Fibroblast of lung (primary cell): ENCODE results near the gene APBA2. TPM values are rescaled to one million over a fixed set of nuclear protein-coding genes. Genes with fewer than 3 reads are reported as not detected.
A peak's percentile ranks its signal among the peaks of the same experiment; 100 is the strongest.

Experiments used
- DNase-seq, 2 donors: peaks; one replicate each; pipeline versions ENCODE4 v3.0.0 to v3.0.0-alpha.2; 2010; ENCODE audit warnings: low read depth in 2 of 2
- H2AFZ ChIP-seq: 2 replicates; pipeline ENCODE4 v1.5.1; 2012; ENCODE audit warnings: low read length, control low read depth, inconsistent platforms
- H3K27ac ChIP-seq: 2 replicates; pipeline ENCODE4 v1.5.1; 2011; ENCODE audit warnings: low read length, control low read depth; ENCODE audit not compliant: insufficient read depth
- H3K27me3 ChIP-seq: 2 replicates; pipeline ENCODE4 v1.5.1; 2011; ENCODE audit warnings: mild to moderate bottlenecking, low read length; ENCODE audit not compliant: control insufficient read depth, insufficient read depth
- H3K36me3 ChIP-seq: 2 replicates; pipeline ENCODE4 v1.5.1; 2011; ENCODE audit warnings: low read length; ENCODE audit not compliant: control insufficient read depth, insufficient read depth
- H3K4me1 ChIP-seq: 2 replicates; pipeline ENCODE4 v1.5.1; 2011; ENCODE audit warnings: low read length; ENCODE audit not compliant: control insufficient read depth, insufficient read depth; ENCODE audit errors: extremely low read depth
- H3K4me2 ChIP-seq: 2 replicates; pipeline ENCODE4 v1.5.1; 2011; ENCODE audit warnings: low read length, control low read depth; ENCODE audit not compliant: insufficient read depth; ENCODE audit errors: extremely low read depth
- H3K4me3 ChIP-seq, 4 experiments: fragments of 200-600 bp in 1 of 4; sonication (generic) in 1 of 4; replicated peaks in 1 of 4; 2 replicates each; pipeline ENCODE4 v1.5.1; 2011 to 2016; ENCODE audit warnings: low read length in 4 of 4, low read depth in 3 of 4, mild to moderate bottlenecking in 3 of 4, control low read depth in 2 of 4, inconsistent platforms in 1 of 4, mixed read lengths in 1 of 4; ENCODE audit not compliant: insufficient read depth in 1 of 4; ENCODE audit errors: control extremely low read depth in 1 of 4
- H3K79me2 ChIP-seq: 2 replicates; pipeline ENCODE4 v1.5.1; 2012; ENCODE audit warnings: mild to moderate bottlenecking, low read length, inconsistent platforms; ENCODE audit not compliant: control insufficient read depth, insufficient read depth
- H3K9ac ChIP-seq: 2 replicates; pipeline ENCODE4 v1.5.1; 2011; ENCODE audit warnings: mild to moderate bottlenecking, low read length, control low read depth; ENCODE audit not compliant: insufficient read depth
- H3K9me3 ChIP-seq: 2 replicates; pipeline ENCODE4 v1.5.1; 2012; ENCODE audit warnings: low read depth, low read length; ENCODE audit not compliant: control insufficient read depth, insufficient read depth
- H4K20me1 ChIP-seq: 2 replicates; pipeline ENCODE4 v1.5.1; 2011; ENCODE audit warnings: low read length; ENCODE audit not compliant: control insufficient read depth, insufficient read depth; ENCODE audit errors: extremely low read depth
- EZH2 ChIP-seq: IDR thresholded peaks from 2 replicates; pipeline ENCODE4 v1.5.1; 2012; ENCODE audit warnings: low read length, control low read depth, mild to moderate bottlenecking; ENCODE audit errors: missing control alignments
- polyA plus RNA-seq, 2 donors: library from polyadenylated mRNA; depleted of rRNA in 1 of 2; stranded (reverse) in 1 of 2; unstranded in 1 of 2; fragments of >200 nt; gene quantifications; 2 replicates each; pipeline ENCODE4 v1.2.1, GENCODE V29; 2011 to 2012; ENCODE audit warnings: missing spikeins in 1 of 2
- total RNA-seq: library from RNA; depleted of rRNA; stranded (reverse); fragments of >200 nt; gene quantifications from 2 replicates; pipeline ENCODE4 v1.2.1, GENCODE V29; 2014
- TF ChIP-seq, protein P1 (sequence below), 2 donors: IDR thresholded peaks in 1 of 2; conservative IDR thresholded peaks in 1 of 2; 1 replicate in 1 of 2; 2 replicates in 1 of 2; pipeline ENCODE4 v1.5.1; 2011 to 2012; ENCODE audit warnings: low read length in 2 of 2, control low read depth in 1 of 2, inconsistent platforms in 1 of 2, low read depth in 1 of 2, mild to moderate bottlenecking in 1 of 2

Gene APBA2
- total and polyA plus RNA-seq, 2 donors (not counting 1 experiment from before 2014, with no cell fraction given), result 9.5 to 20.3 TPM

DNA sequence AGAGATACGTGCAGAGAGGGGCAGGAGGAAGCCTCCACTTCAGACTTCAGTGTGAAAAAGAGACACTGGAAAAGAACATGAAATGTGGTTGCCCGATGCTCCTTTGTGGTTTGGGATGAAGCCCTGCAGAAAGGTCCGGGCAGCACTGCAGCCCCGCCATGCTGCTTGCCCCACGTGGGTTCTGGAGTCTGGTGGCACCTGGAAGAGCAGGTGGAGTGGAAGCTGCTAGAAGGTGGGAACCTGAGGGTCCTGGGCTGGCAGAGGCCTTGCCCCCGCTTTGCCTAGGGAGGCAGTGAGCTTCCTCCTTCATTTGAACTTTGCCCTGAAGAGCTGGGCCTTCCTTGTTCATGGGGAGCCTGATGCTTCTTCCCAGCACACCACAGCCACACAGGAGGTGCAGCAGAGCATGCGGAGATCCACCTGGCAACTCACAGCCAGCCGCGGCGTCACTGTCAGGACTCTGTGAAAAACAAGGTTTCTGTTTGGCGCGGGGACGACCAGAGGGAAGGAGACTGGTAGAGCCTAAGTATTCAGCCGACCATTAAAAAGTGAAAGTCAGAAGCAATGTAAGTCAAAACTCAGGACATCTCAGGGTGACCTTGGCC, 59.0 kb downstream of the APBA2 start:
- no peaks in the 10 kb centered on the region for H3K79me2 ChIP-seq
- H3K27ac ChIP-seq, result no peak overlapping the region
- no peak overlapping the region for H3K4me3 ChIP-seq
- H3K4me2 ChIP-seq, result no peak overlapping the region
- TF ChIP-seq EZH2, result no peak
- TF ChIP-seq, protein P1, sequence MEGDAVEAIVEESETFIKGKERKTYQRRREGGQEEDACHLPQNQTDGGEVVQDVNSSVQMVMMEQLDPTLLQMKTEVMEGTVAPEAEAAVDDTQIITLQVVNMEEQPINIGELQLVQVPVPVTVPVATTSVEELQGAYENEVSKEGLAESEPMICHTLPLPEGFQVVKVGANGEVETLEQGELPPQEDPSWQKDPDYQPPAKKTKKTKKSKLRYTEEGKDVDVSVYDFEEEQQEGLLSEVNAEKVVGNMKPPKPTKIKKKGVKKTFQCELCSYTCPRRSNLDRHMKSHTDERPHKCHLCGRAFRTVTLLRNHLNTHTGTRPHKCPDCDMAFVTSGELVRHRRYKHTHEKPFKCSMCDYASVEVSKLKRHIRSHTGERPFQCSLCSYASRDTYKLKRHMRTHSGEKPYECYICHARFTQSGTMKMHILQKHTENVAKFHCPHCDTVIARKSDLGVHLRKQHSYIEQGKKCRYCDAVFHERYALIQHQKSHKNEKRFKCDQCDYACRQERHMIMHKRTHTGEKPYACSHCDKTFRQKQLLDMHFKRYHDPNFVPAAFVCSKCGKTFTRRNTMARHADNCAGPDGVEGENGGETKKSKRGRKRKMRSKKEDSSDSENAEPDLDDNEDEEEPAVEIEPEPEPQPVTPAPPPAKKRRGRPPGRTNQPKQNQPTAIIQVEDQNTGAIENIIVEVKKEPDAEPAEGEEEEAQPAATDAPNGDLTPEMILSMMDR (conservative IDR thresholded peaks at IDR 0.05 in 1 of 2, IDR thresholded peaks at IDR 0.05 in 1 of 2; ENCODE audit: low read depth in 1 of 2, low read length in 2 of 2), result no peak
- H4K20me1 ChIP-seq, result no peaks in the 10 kb centered on the region
- no peak overlapping the region for H2AFZ ChIP-seq
- no peak overlapping the region for H3K9ac ChIP-seq
- H3K27me3 ChIP-seq, result no peaks in the 10 kb centered on the region
- no peaks in the 10 kb centered on the region for H3K9me3 ChIP-seq
- no peaks in the 10 kb centered on the region for H3K36me3 ChIP-seq
- DNase-seq, result no peak
- H3K4me1 ChIP-seq, result no peaks in the 10 kb centered on the region

DNA sequence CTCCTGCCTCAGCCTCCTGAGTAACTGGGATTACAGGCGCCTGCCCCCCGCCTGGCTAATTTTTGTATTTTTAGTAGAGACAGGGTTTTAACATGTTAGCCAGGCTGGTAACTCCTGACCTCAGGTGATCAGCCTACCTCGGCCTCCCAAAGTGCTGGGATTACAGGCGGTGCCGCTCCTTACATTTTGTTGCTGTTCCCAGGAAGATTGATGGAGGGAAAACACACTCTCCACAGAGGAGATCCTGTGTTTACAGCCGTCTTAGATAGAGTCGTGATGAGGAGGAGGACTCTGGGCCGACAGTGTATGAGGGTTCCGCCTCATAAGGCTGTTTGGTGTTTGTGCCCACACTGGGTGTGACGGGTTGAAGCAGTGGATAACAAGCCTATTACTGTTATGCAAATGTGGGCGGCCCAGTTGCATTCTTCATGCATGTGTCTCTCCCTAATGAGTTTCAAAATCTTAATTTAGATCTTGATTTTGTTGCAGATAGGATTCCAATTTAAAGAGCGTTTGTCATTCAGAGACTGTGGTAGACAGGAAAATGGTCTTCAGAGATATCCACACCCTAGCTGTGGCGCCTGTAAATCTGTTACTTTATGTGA, 60.0 kb downstream of the APBA2 start:
- Histone ChIP-seq H3K4me1 (no peaks in the 10 kb centered on the region), H3K27ac (no peak overlapping the region), H3K79me2 (no peaks in the 10 kb centered on the region), H3K9me3 (no peaks in the 10 kb centered on the region), H3K9ac (no peak overlapping the region), H4K20me1 (no peaks in the 10 kb centered on the region), H3K36me3 (no peaks in the 10 kb centered on the region), H3K4me2 (no peak overlapping the region), H3K27me3 (no peaks in the 10 kb centered on the region), H3K4me3 (no peak overlapping the region), H2AFZ (no peak overlapping the region)
- TF ChIP-seq, protein P1 (conservative IDR thresholded peaks at IDR 0.05 in 1 of 2, IDR thresholded peaks at IDR 0.05 in 1 of 2; ENCODE audit: low read depth in 1 of 2, low read length in 2 of 2), result no peak
- TF ChIP-seq EZH2, result no peak
- DNase-seq, result peak in 1 of 2 donors; percentile 43

DNA sequence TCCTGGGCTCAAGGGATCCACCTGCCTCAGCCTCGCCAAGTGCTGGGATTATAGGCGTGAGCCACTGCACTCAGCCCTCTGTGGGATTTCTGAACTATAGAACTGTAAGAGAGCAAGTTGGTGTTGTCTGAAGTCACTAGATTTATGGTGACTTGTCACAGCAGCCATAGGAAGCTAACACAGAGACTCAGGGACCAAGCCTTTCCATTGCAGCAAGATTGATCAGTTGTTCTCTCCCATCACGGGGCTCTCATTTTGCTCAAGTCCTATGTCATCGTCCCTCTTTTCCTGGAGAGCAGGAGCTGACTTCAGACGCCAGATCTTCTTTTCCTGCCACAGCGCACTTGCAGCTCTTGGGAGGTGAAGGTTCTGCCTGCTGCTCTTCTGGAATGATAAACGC, 61.0 kb downstream of the APBA2 start:
- no peaks in the 10 kb centered on the region for H4K20me1 ChIP-seq
- no peak overlapping the region for H3K4me2 ChIP-seq
- H3K4me1 ChIP-seq, result no peaks in the 10 kb centered on the region
- H3K27me3 ChIP-seq, result no peaks in the 10 kb centered on the region
- no peaks in the 10 kb centered on the region for H3K79me2 ChIP-seq
- no peak overlapping the region for H3K27ac ChIP-seq
- H3K9ac ChIP-seq, result no peak overlapping the region
- H3K9me3 ChIP-seq, result no peaks in the 10 kb centered on the region
- TF ChIP-seq EZH2, result no peak
- TF ChIP-seq, protein P1 (conservative IDR thresholded peaks at IDR 0.05 in 1 of 2, IDR thresholded peaks at IDR 0.05 in 1 of 2; ENCODE audit: low read depth in 1 of 2, low read length in 2 of 2), result no peak
- no peaks in the 10 kb centered on the region for H3K36me3 ChIP-seq
- no peak for DNase-seq
- no peak overlapping the region for H3K4me3 ChIP-seq
- H2AFZ ChIP-seq, result no peak overlapping the region
